DMS79 treated with DMSO at 0.1 percent for 48 hours (cell line): ENCODE results near the gene FCN1.
"Not testable (repeated sequence)": the region's sequence is repeated elsewhere in the genome, so short reads cannot be mapped to it uniquely, and the experiment has no call there.

Source experiments
- DNase-seq: peaks from one replicate; lab custom pipeline; 2025; lab: John Stamatoyannopoulos, UW

The FCN1 gene

GRCh38 chr9:134871697-134872340, 45.9 kb downstream of the FCN1 start:
- DNase-seq: no peak

GRCh38 chr9:134870746-134871662, 46.7 kb downstream of the FCN1 start:
- DNase-seq: no peak

GRCh38 chr9:134870301-134870694, 47.4 kb downstream of the FCN1 start:
- no peak for DNase-seq

DNA sequence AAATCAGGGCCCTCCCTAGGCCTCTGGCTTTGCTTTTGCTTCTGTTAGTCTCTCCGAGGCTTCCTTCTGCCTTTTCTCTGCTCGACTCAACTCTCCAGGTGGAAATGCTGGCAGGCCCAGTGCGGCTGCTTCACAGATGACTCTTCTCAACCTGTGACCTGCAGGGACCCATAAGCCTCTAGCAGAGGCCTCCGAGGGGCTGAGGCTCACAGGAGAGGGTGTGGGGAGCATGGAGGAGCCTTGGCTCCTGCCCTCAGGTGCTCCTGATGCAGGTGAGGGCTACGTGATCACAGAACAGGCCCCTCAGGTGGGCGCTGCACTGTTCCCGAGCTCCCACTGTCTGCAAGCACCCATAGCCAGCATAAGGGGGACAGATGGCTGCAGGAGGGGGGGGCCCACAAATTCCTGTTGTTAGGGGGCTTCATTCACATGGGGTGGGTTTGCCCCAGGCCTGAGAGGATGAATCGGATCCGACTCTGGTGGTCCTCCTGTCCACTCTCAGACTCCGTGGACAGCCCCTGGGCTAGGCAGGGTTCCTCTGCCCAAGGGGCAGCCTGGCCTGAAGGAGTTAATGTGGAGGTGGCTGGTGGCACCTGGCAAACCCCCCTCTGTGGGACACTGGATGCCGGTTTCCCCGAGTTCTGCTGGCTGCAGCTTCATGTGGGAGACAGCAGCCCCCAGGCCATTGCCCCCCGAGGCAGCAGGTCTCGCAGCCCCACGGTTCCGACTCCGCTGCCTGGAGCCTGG, 48.0 kb downstream of the FCN1 start:
- no peak for DNase-seq

DNA sequence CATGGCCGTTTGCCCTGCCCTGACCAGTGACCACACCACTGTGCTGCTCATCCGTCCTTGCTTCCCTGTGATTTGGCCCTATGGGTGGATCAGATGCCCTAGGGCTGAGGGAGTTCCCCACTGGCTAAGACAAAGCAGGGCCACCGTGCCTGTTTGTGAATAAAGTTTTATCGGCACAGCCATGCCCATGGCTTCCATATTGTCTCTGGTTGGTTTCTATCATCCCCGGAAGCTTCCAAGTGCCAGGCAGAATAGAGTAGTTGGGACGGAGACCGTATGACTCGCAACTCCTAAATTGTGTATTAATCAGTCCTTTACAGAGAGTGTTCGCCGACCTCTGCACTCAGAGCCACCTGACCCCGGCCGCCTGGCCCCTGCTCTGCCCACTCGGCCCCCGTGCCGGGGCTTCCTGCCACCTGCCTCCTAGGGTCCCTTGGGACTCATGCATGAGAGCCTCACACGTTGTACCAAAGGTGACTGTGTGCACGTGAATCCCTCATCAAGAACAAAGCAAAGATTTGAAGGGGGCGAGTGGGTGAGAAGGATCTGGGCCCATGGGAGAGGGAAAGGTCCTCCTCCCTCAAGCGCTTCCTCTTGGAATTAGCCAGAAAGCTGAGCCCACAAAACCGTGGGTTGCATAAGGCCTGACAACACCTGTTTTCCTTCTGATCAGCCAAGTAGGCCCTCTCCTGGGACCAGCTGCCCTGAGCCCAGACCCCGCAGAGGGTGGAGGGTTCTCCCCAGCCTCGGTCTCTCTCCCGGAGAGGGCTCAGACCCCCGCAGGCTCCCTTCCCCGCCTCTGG, 48.8 kb downstream of the FCN1 start:
- DNase-seq: no peak

DNA sequence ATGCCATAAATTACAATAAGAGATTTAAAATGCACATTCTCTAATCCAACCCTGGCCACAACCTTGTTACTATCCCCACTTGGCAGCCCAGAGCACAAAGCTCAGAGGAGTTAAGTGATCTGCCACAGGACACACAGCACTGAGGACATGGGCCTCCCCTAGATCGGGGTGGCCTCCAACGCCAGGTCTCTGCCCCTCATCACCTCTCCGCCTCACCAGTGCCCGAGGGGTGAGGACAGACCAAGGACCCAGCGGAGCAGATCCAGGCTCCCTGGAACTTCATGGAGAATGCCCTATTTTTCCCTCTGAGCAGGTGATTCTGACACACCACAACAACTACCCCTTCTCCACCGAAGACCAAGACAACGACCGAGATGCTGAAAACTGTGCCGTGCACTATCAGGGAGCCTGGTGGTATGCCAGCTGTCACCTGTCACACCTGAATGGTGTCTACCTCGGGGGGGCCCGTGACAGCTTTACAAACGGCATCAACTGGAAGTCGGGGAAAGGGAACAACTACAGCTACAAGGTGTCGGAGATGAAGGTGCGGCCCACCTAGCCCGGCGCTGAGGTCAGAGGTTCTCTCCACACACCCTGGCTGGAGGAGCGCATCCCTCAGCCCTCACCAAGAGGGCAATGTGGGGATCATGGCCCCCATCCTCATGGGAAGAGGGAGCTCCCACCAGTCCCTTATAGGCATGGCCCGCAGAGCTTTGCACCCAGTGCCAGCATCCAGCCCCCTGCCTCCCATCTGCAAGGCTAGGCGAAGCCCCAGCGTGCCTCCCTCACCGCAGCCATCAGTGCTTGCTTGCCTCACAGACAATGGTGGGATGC, 49.6 kb downstream of the FCN1 start:
- DNase-seq: no peak

DNA sequence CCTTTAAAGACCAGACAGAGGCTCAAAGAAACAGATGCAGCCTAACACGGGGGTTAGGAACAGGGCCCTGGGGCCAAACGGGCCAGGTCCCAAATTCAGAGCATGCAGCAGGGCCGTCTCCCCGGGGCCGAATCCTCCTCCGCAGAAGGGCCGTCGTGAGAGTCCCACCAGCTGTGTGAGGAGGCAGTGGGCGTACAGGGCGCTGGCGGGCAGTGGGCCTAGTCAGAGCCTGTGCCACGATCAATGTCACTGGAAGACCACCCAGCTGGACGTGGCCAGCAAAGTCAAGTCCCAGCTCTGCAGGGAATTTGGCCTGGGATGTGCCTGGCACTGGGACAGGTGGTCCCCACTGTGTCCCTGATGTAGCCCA, 52.9 kb downstream of the FCN1 start:
- DNase-seq: no peak

DNA sequence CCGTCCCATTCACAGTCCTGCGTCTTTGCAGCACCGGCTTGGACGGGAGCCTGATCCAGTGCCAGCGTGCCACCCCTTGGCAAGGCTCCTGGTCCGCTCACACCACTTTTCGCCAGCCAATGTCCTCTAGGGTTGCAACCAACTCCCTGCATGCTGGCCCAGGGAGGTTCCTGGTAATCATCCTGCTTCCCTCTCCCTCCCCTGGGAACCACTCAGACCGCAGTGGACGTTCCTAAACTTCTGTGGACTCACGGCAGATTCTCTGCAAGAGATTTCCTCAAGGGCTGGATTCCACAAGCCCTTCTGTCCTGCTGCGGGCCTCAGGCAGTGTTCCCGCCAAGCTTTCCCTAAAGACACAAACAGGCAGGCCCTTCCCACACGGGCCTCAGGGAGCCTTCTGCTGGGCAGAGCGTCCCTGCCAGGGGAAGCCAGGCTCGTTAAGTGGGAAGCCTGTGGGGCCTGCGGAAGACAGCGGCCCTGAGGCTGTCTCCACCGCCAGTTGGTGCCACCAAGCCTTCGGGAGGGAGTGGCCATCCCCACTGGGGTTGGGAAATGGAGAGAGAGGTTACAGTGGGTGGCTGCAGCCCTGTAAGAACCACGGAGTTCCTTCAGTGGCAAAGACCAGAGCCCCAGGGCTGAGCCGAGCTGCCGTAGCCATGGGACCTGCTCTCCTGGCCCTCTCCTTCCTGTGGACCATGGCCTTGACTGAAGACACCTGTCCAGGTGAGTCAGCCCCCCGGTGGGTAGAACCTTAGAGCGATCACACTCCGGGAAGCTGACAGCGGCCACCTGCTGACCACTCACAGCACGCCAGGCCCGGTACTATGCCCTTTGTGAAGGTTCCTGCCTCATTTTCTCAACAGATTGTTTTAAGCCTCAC, 53.5 kb downstream of the FCN1 start:
- no peak for DNase-seq

GRCh38 chr9:134863306-134863902, 54.3 kb downstream of the FCN1 start:
- no peak for DNase-seq

DNA sequence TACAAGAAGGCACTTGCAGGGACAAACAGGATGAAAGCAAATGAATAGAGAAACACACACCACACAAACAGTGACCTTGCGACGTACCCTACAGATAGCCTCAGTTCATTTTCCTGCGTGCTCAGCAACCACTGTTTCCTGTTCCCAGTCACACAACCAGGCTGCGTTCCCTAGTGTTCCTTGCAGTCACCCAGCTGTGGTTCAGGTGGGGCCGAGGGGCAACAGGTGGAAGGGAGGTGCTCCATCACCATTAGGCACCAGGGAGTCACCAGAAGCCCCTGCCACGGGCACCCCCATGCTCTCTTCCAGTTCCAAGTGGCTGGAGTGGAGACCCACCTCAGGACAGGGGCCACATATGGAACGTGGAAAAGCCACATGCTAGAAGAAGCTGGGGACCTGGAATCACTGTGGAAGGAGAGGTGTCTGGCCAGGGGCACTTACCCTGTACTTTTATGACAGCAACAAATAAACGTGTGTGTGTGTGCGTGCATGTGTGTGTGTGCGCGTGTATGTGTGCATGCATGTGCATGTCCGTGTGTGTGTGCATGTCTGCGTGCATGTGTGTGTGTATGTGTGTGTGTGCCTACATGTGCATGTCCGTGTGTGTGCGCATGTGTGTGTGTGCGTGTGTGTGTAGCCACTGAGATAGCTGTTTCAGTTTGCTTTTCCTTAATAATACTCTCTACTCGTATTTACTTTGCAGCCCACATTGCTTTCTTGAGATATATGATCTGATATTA, 55.9 kb downstream of the FCN1 start:
- no peak for DNase-seq

- DNase-seq: no peak
These were observed 57.2 kb downstream of the FCN1 start for GRCh38 chr9:134860510-134860909.

DNA sequence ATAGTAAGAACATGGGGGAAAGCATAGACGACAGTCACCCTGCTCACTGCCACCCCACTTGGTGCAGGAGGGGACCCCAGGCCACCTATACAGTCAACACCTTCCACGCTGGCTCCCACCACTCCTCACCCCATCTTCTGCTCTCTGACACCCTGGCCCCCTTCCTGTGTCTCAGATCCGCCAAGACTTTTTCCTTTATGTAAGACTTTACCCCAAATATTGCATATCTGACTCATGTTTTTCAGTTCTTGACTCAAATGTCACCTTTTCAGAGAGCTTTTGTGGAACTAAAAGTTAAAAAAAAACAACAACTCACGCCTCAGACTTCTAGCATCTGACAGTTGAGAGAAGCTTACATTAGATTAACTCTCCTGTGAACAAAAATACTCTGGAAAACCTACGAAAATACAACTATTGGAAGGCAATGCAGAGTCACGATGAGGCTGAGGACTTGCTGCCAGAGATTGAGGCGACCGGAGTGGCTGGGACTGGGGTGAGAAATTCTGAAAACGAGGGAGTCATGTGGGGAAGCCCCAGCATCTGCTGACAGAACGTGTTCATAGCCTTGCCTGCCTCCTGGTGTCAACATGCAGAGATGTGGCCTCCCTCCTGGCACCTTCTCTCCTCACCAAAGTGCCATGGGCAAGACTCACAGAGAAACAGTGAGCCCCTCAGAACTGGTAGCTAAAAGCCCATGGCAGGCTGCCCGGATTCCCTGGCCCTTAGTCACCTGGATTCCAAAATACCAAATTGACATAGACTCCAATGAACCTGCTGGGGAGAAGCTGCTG, 59.5 kb downstream of the FCN1 start:
- DNase-seq: no peak

GRCh38 chr9:134857451-134857850, 60.3 kb downstream of the FCN1 start:
- DNase-seq: not testable (repeated sequence)

DNA sequence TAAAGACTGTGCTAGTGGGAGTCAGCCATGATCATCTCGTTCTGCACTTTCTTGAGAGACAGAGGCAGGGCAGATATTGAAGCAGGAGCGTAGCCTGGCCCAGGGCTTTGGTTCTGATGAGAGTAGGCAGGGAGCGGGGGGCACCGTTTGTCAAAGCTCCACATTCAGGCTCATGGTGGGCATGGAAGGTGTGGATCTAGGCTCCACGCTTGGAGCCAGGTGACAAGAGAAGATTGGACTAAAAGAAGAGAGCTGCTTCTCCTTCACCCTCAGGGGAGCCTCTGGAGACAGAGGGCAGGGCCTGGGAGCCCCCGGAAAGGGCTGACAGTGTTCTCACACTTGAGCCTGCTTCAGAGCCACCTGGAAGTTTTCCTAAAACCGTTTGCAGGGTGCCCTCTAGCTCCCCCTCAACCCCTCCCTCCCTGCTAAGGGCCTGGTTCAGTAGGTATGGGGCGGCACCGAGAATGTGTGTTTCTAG, 61.8 kb downstream of the FCN1 start:
- DNase-seq: no peak
